GM12878 (cell line): ENCODE measurements around the gene VPS39. TPM values are rescaled to one million over a fixed set of nuclear protein-coding genes. Genes with fewer than 3 reads are reported as not detected.

Experiments
- ATAC-seq: fragments of 200-7000 bp; cut with Tn5 transposase; 3 replicates; pipeline ENCODE4 v1.9.1; 2020; ENCODE audit warnings: mild to moderate bottlenecking, moderate library complexity
- BruUV-seq: library from RNA; stranded (reverse); fragments of 400-500 nt; replicated peaks from 2 replicates; lab custom pipeline; 2021; lab: Mats Ljungman, UMichigan
- CTCF ChIA-PET: fragments of 300-600 bp; sonication (Branson Sonifier 250); formaldehyde crosslinking; extraction: SDS; loops from one replicate; lab custom pipeline; 2021; ENCODE audit warnings: inconsistent platforms; lab: Yijun Ruan, JAX
- POLR2A ChIA-PET: fragments of 350-600 bp; formaldehyde crosslinking; extraction: SDS; loops from one replicate; lab custom pipeline; 2021; ENCODE audit warnings: inconsistent platforms; lab: Charles Lee
- RAD21 ChIA-PET: fragments of 300-600 bp; sonication (Branson Sonifier 250); formaldehyde crosslinking; loops from one replicate; lab custom pipeline; 2023; ENCODE audit warnings: antibody characterized with exemption; ENCODE audit not compliant: unreplicated experiment; lab: Charles Lee
- SMC1A ChIA-PET: fragments of 300-600 bp; sonication (Branson Sonifier 250); formaldehyde crosslinking; loops from one replicate; lab custom pipeline; 2023; ENCODE audit not compliant: unreplicated experiment, uncharacterized antibody; lab: Charles Lee
- DNase-seq: peaks from one replicate; pipeline ENCODE4 v3.0.0-alpha.2; 2011; ENCODE audit warnings: low read depth, low spot score
- FAIRE-seq: peaks from 3 replicates; lab custom pipeline; 2011; peaks lifted over from hg19 to GRCh38; lab: Jason Lieb, UNC
- H2AFZ ChIP-seq: 2 replicates; pipeline ENCODE4 v1.6.0; 2011; ENCODE audit warnings: low read depth, low read length, control low read depth; ENCODE audit not compliant: control insufficient read depth
- H3K27ac ChIP-seq: 2 replicates; pipeline ENCODE4 v1.5.1; 2011; ENCODE audit warnings: control low read depth; ENCODE audit not compliant: control insufficient read depth, insufficient read depth
- H3K27me3 ChIP-seq, 2 experiments: replicated peaks in 1 of 2; 2 replicates each; pipeline versions ENCODE4 v1.6.0 to v1.6.1; 2011; ENCODE audit warnings: low read length in 1 of 2; ENCODE audit not compliant: control insufficient read depth in 2 of 2, insufficient read depth in 2 of 2
- H3K36me3 ChIP-seq, 2 experiments: 2 replicates each; pipeline ENCODE4 v1.5.1; 2011; ENCODE audit warnings: low read length in 1 of 2; ENCODE audit not compliant: control insufficient read depth in 2 of 2, insufficient read depth in 2 of 2
- H3K4me1 ChIP-seq: 2 replicates; pipeline ENCODE4 v1.6.1; 2011; ENCODE audit warnings: mild to moderate bottlenecking, low read length, moderate library complexity, mixed read lengths; ENCODE audit not compliant: control insufficient read depth, insufficient read depth
- H3K4me2 ChIP-seq: 2 replicates; pipeline ENCODE4 v1.6.0; 2011; ENCODE audit warnings: control low read depth; ENCODE audit not compliant: control insufficient read depth, insufficient read depth
- H3K4me3 ChIP-seq: fragments of 200-600 bp; sonication (generic); 2 replicates; pipeline ENCODE4 v1.5.1; 2016
- H3K79me2 ChIP-seq: 2 replicates; pipeline ENCODE4 v1.6.0; 2011; ENCODE audit warnings: low read length; ENCODE audit not compliant: control insufficient read depth, insufficient read depth
- H3K9ac ChIP-seq: 2 replicates; pipeline ENCODE4 v1.8.0; 2011; ENCODE audit warnings: low read length, control low read depth, mixed read lengths; ENCODE audit not compliant: control insufficient read depth, insufficient read depth
- H3K9me3 ChIP-seq: replicated peaks from 3 replicates; pipeline ENCODE4 v1.5.1; 2011; ENCODE audit warnings: mild to moderate bottlenecking, low read length; ENCODE audit not compliant: control insufficient read depth, insufficient read depth
- H4K20me1 ChIP-seq: 2 replicates; pipeline ENCODE4 v1.6.0; 2011; ENCODE audit not compliant: control insufficient read depth, insufficient read depth
- BMI1 ChIP-seq: fragments of 450-650 bp; IDR thresholded peaks from 2 replicates; pipeline ENCODE4 v1.6.1; 2016; ENCODE audit warnings: mild to moderate bottlenecking, moderate library complexity, borderline replicate concordance
- CHD2 ChIP-seq: IDR thresholded peaks from 2 replicates; pipeline ENCODE4 v1.6.1; 2011; ENCODE audit warnings: low read depth, low read length, improper control_type of control experiment, borderline replicate concordance
- CREM ChIP-seq: IDR thresholded peaks from 2 replicates; pipeline ENCODE4 v1.6.1; 2014; ENCODE audit warnings: antibody characterized with exemption, low read depth
- EED ChIP-seq: sonication (generic); IDR thresholded peaks from 2 replicates; pipeline ENCODE4 v1.6.1; 2016; ENCODE audit warnings: antibody characterized with exemption, low read depth
- KLF5 ChIP-seq: fragments of 450-650 bp; IDR thresholded peaks from 2 replicates; pipeline ENCODE4 v1.6.1; 2014; ENCODE audit warnings: mild to moderate bottlenecking; ENCODE audit not compliant: partially characterized antibody
- NFYB ChIP-seq: IDR thresholded peaks from 2 replicates; pipeline ENCODE4 v1.6.1; 2011; ENCODE audit warnings: low read depth, mild to moderate bottlenecking, low read length, improper control_type of control experiment, moderate library complexity; ENCODE audit not compliant: insufficient read depth
- RFX5 ChIP-seq: IDR thresholded peaks from 2 replicates; pipeline ENCODE4 v1.6.1; 2011; ENCODE audit warnings: low read depth, low read length, improper control_type of control experiment
- TCF12 ChIP-seq: IDR thresholded peaks from 2 replicates; pipeline ENCODE4 v1.6.1; 2011; ENCODE audit warnings: low read depth, mild to moderate bottlenecking, low read length
- ZNF622 ChIP-seq: fragments of 450-650 bp; IDR thresholded peaks from 2 replicates; pipeline ENCODE4 v1.6.1; 2017; ENCODE audit warnings: mild to moderate bottlenecking, inconsistent platforms
- WGBS: methylation state at CpG from one replicate; pipeline ENCODE4 v1.1.6; 2016; ENCODE audit warnings: low lambda C conversion rate; ENCODE audit not compliant: insufficient replicate concordance, insufficient coverage; ENCODE audit errors: missing lambda C conversion rate; 5-methylcytosine and 5-hydroxymethylcytosine counted together
- in situ Hi-C: fragments of 300-500 bp; cut with MboI; formaldehyde crosslinking; loops from 9 replicates; pipeline ENCODE4 v1.14.3; 2018; ENCODE audit warnings: mixed read lengths
- intact Hi-C: fragments of 100-400 bp; cut with micrococcal nuclease; formaldehyde crosslinking; loops from one replicate; pipeline ENCODE4 v1.14.2; 2022; ENCODE audit not compliant: unreplicated experiment
- polyA plus RNA-seq, 11 experiments: library from polyadenylated mRNA; depleted of rRNA in 4 of 11; unstranded in 6 of 11; stranded (reverse) in 5 of 11; fragments of >200 nt; fragmentation: Nextera tagmentation in 4 of 11; fragmentation: Illumina TruSeq in 1 of 11; extraction: Ambion mirVana in 4 of 11; extraction: Trizol in 1 of 11; gene quantifications; 1 replicate in 1 of 11; 2 replicates in 10 of 11; pipeline versions ENCODE4 v1.2.1 to v1.2.3, GENCODE V29; 2011 to 2016; ENCODE audit warnings: inconsistent platforms in 2 of 11, missing spikeins in 2 of 11, low read depth in 1 of 11
- total RNA-seq, 4 experiments: library from RNA; depleted of rRNA in 3 of 4; stranded (reverse); fragments of >200 nt in 3 of 4; fragmentation: Illumina TruSeq in 1 of 4; extraction: Trizol in 1 of 4; gene quantifications; 2 replicates each; pipeline versions ENCODE4 v1.2.1 to v1.2.3, GENCODE V29; 2013 to 2021
- TF ChIP-seq, protein P1 (sequence below): IDR thresholded peaks from 2 replicates; pipeline ENCODE4 v1.6.1; 2012; ENCODE audit warnings: low read length, inconsistent platforms
- TF ChIP-seq, protein P2 (sequence below): fragments of 450-650 bp; IDR thresholded peaks from 2 replicates; pipeline ENCODE4 v1.6.1; 2017; ENCODE audit warnings: antibody characterized with exemption, mild to moderate bottlenecking, moderate library complexity
- TF ChIP-seq, protein P3 (sequence below): IDR thresholded peaks from 2 replicates; pipeline ENCODE4 v1.6.1; 2011; ENCODE audit warnings: low read depth, mild to moderate bottlenecking, low read length, moderate library complexity, borderline replicate concordance; ENCODE audit errors: extremely low read depth
- TF ChIP-seq, protein P4 (sequence below): fragments of 450-650 bp; IDR thresholded peaks from 2 replicates; pipeline ENCODE4 v1.6.1; 2018; ENCODE audit warnings: mild to moderate bottlenecking, low read depth, moderate library complexity; ENCODE audit not compliant: partially characterized antibody

Gene VPS39
- total and polyA plus RNA-seq, 10 of the 15 experiments (the other 5 are each of a cell fraction or from before 2014, with no cell fraction given): 4.9 to 50.0 (median 36.2) TPM

DNA sequence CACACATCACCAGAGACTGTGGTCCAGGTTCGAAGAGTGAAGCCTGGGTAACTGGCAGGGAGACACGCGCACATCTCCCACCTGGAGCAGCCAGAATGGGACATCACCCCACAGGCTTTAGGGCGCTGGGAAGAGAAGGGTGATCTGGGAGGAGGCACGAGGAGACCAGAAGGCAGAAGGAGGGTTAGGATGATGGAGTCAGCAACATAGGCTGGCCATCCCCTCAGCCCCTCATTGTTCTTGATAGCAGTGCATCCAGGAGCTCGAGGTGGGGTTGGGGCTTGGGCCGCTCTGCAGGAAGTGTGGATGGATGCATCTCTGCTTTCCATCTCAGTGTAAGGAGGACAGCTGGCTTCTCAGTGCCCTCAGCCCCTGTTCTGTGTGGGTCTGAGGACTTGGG lies 66.9 kb downstream of the VPS39 start:
- TF ChIP-seq, protein P1, sequence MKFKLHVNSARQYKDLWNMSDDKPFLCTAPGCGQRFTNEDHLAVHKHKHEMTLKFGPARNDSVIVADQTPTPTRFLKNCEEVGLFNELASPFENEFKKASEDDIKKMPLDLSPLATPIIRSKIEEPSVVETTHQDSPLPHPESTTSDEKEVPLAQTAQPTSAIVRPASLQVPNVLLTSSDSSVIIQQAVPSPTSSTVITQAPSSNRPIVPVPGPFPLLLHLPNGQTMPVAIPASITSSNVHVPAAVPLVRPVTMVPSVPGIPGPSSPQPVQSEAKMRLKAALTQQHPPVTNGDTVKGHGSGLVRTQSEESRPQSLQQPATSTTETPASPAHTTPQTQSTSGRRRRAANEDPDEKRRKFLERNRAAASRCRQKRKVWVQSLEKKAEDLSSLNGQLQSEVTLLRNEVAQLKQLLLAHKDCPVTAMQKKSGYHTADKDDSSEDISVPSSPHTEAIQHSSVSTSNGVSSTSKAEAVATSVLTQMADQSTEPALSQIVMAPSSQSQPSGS: no peak
- TF ChIP-seq BMI1 (no peak), EED (no peak), CREM (no peak), ZNF622 (no peak), KLF5 (no peak), CHD2 (no peak), RFX5 (no peak), NFYB (no peak), TCF12 (no peak)
- TF ChIP-seq, protein P2, sequence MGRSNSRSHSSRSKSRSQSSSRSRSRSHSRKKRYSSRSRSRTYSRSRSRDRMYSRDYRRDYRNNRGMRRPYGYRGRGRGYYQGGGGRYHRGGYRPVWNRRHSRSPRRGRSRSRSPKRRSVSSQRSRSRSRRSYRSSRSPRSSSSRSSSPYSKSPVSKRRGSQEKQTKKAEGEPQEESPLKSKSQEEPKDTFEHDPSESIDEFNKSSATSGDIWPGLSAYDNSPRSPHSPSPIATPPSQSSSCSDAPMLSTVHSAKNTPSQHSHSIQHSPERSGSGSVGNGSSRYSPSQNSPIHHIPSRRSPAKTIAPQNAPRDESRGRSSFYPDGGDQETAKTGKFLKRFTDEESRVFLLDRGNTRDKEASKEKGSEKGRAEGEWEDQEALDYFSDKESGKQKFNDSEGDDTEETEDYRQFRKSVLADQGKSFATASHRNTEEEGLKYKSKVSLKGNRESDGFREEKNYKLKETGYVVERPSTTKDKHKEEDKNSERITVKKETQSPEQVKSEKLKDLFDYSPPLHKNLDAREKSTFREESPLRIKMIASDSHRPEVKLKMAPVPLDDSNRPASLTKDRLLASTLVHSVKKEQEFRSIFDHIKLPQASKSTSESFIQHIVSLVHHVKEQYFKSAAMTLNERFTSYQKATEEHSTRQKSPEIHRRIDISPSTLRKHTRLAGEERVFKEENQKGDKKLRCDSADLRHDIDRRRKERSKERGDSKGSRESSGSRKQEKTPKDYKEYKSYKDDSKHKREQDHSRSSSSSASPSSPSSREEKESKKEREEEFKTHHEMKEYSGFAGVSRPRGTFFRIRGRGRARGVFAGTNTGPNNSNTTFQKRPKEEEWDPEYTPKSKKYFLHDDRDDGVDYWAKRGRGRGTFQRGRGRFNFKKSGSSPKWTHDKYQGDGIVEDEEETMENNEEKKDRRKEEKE: no peak
- TF ChIP-seq, protein P3, sequence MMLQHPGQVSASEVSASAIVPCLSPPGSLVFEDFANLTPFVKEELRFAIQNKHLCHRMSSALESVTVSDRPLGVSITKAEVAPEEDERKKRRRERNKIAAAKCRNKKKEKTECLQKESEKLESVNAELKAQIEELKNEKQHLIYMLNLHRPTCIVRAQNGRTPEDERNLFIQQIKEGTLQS: no peak
- TF ChIP-seq, protein P4, sequence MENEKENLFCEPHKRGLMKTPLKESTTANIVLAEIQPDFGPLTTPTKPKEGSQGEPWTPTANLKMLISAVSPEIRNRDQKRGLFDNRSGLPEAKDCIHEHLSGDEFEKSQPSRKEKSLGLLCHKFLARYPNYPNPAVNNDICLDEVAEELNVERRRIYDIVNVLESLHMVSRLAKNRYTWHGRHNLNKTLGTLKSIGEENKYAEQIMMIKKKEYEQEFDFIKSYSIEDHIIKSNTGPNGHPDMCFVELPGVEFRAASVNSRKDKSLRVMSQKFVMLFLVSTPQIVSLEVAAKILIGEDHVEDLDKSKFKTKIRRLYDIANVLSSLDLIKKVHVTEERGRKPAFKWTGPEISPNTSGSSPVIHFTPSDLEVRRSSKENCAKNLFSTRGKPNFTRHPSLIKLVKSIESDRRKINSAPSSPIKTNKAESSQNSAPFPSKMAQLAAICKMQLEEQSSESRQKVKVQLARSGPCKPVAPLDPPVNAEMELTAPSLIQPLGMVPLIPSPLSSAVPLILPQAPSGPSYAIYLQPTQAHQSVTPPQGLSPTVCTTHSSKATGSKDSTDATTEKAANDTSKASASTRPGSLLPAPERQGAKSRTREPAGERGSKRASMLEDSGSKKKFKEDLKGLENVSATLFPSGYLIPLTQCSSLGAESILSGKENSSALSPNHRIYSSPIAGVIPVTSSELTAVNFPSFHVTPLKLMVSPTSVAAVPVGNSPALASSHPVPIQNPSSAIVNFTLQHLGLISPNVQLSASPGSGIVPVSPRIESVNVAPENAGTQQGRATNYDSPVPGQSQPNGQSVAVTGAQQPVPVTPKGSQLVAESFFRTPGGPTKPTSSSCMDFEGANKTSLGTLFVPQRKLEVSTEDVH: no peak
- ChIA-PET SMC1A (no interaction called here), POLR2A (no interaction called here), RAD21 (no interaction called here), CTCF (no interaction called here)
- Histone ChIP-seq H3K27ac (no peak overlapping the region), H3K9ac (no peak overlapping the region), H4K20me1 (no peaks in the 10 kb centered on the region), H2AFZ (no peak overlapping the region), H3K79me2 (no peaks in the 10 kb centered on the region), H3K4me3 (no peak overlapping the region), H3K36me3 (no peaks in the 10 kb centered on the region), H3K27me3 (no peaks in the 10 kb centered on the region; a peak in 1 of 4 replicates), H3K4me1 (no peaks in the 10 kb centered on the region), H3K9me3 (no peaks in the 10 kb centered on the region), H3K4me2 (no peak overlapping the region)
- intact Hi-C loops: no loop called here
- ATAC-seq (no peak), DNase-seq (no peak), FAIRE-seq (no peak)
- WGBS: 30% methylated on average over 7 of the region's 7 CpGs
- no TSS peak for BruUV-seq
- in situ Hi-C loops: no loop called here
